HepG2 (cell line): ENCODE measurements around the gene PARG. TPM values are rescaled to one million over a fixed set of nuclear protein-coding genes. Genes with fewer than 3 reads are reported as not detected.
A peak's percentile ranks its signal among the peaks of the same experiment; 100 is the strongest.

ENCODE experiments used
- DR1 ChIP-seq: sonication (generic); formaldehyde crosslinking; IDR thresholded peaks from 2 replicates; pipeline ENCODE4 v1.8.0; 2021; ENCODE audit warnings: mild to moderate bottlenecking, missing genetic modification reagents, inconsistent platforms
- ELF1 ChIP-seq: sonication (generic); formaldehyde crosslinking; IDR thresholded peaks from 2 replicates; pipeline ENCODE4 v1.4.0; 2020; ENCODE audit warnings: missing genetic modification reagents
- FOXK1 ChIP-seq: sonication (generic); formaldehyde crosslinking; IDR thresholded peaks from 2 replicates; pipeline ENCODE4 v1.4.0; 2020; ENCODE audit warnings: low read depth, missing genetic modification reagents, borderline replicate concordance
- IKZF4 ChIP-seq: sonication (generic); formaldehyde crosslinking; IDR thresholded peaks from 2 replicates; pipeline ENCODE4 v1.5.1; 2020; ENCODE audit warnings: borderline replicate concordance, mild to moderate bottlenecking, low read depth, missing genetic modification reagents; ENCODE audit errors: not compliant biosample characterization
- KDM5A ChIP-seq: fragments of 200-600 bp; sonication (generic); IDR thresholded peaks from 2 replicates; pipeline ENCODE4 v1.7.0; 2018; ENCODE audit warnings: antibody characterized with exemption, mild to moderate bottlenecking, low read length, borderline replicate concordance
- KMT2A ChIP-seq: sonication (generic); formaldehyde crosslinking; IDR thresholded peaks from 2 replicates; pipeline ENCODE4 v1.4.0; 2020; ENCODE audit warnings: missing genetic modification reagents
- KMT2B ChIP-seq: IDR thresholded peaks from 2 replicates; pipeline ENCODE4 v1.6.1; 2016; ENCODE audit warnings: missing genetic modification reagents, missing compliant biosample characterization
- PCBP1 ChIP-seq: fragments of 200-400 bp; formaldehyde crosslinking; IDR thresholded peaks from 2 replicates; pipeline ENCODE4 v1.6.1; 2017; ENCODE audit warnings: mild to moderate bottlenecking, low read depth, low read length, borderline replicate concordance
- POLR2AphosphoS5 ChIP-seq: IDR thresholded peaks from 2 replicates; pipeline ENCODE4 v1.6.1; 2012; ENCODE audit warnings: low read depth, low read length
- SMAD3 ChIP-seq: sonication (generic); formaldehyde crosslinking; IDR thresholded peaks from 2 replicates; pipeline ENCODE4 v1.4.0; 2020; ENCODE audit warnings: missing genetic modification reagents
- TBX3 ChIP-seq: fragments of 450-650 bp; IDR thresholded peaks from 2 replicates; pipeline ENCODE4 v1.6.1; 2017; ENCODE audit warnings: antibody characterized with exemption, mild to moderate bottlenecking, inconsistent platforms, borderline replicate concordance
- TOPORS ChIP-seq: sonication (generic); formaldehyde crosslinking; IDR thresholded peaks from 2 replicates; pipeline ENCODE4 v1.8.0; 2023; ENCODE audit warnings: mild to moderate bottlenecking, missing genetic modification reagents
- ZFAT ChIP-seq: sonication (generic); formaldehyde crosslinking; conservative IDR thresholded peaks from 2 replicates; pipeline ENCODE4 v1.8.1; 2023; ENCODE audit warnings: missing genetic modification reagents, inconsistent platforms
- ZFP90 ChIP-seq: sonication (generic); formaldehyde crosslinking; IDR thresholded peaks from 2 replicates; pipeline ENCODE4 v1.8.0; 2022; ENCODE audit warnings: missing genetic modification reagents, mild to moderate bottlenecking, inconsistent platforms, borderline replicate concordance
- ZNF431 ChIP-seq: sonication (generic); formaldehyde crosslinking; IDR thresholded peaks from 2 replicates; pipeline ENCODE4 v1.9.0; 2022; ENCODE audit warnings: missing genetic modification reagents, low read depth, mild to moderate bottlenecking, borderline replicate concordance
- ZSCAN25 ChIP-seq: sonication (generic); formaldehyde crosslinking; IDR thresholded peaks from 2 replicates; pipeline ENCODE4 v1.8.0; 2022; ENCODE audit warnings: mild to moderate bottlenecking, missing genetic modification reagents
- polyA plus RNA-seq, 8 experiments: library from polyadenylated mRNA; depleted of rRNA in 3 of 8; stranded (reverse) in 7 of 8; unstranded in 1 of 8; fragments of >200 nt; fragmentation: Illumina TruSeq in 4 of 8; extraction: Trizol in 4 of 8; gene quantifications; 2 replicates each; pipeline versions ENCODE4 v1.2.1 to v1.2.3, GENCODE V29; 2011 to 2016; ENCODE audit warnings: low read depth in 4 of 8, missing spikeins in 1 of 8, mixed read lengths in 1 of 8; ENCODE audit not compliant: insufficient read depth in 1 of 8
- total RNA-seq, 5 experiments: library from RNA; depleted of rRNA; stranded (reverse); fragments of >200 nt; fragmentation: Illumina TruSeq; extraction: Trizol; gene quantifications; 2 replicates each; pipeline ENCODE4 v1.2.3, GENCODE V29; 2016; ENCODE audit warnings: low read depth in 1 of 5
- TF ChIP-seq, protein P1 (sequence below): sonication (generic); formaldehyde crosslinking; conservative IDR thresholded peaks from 2 replicates; pipeline ENCODE4 v1.8.0; 2022; ENCODE audit warnings: mild to moderate bottlenecking, moderate library complexity, missing genetic modification reagents
- TF ChIP-seq, protein P2 (sequence below): sonication (generic); formaldehyde crosslinking; IDR thresholded peaks from 2 replicates; pipeline ENCODE4 v1.4.0; 2020; ENCODE audit warnings: mild to moderate bottlenecking, missing genetic modification reagents
- TF ChIP-seq, protein P3 (sequence below): sonication (generic); formaldehyde crosslinking; IDR thresholded peaks from 2 replicates; pipeline ENCODE4 v1.9.0; 2022; ENCODE audit warnings: missing genetic modification reagents, mild to moderate bottlenecking, borderline replicate concordance
- TF ChIP-seq, protein P4 (sequence below): IDR thresholded peaks from 2 replicates; pipeline ENCODE4 v1.6.1; 2012; ENCODE audit warnings: inconsistent platforms

Gene PARG
- total and polyA plus RNA-seq, 2 of the 13 experiments (the other 11 are each of a cell fraction or from before 2014, with no cell fraction given) = 11.4 to 37.2 TPM

DNA sequence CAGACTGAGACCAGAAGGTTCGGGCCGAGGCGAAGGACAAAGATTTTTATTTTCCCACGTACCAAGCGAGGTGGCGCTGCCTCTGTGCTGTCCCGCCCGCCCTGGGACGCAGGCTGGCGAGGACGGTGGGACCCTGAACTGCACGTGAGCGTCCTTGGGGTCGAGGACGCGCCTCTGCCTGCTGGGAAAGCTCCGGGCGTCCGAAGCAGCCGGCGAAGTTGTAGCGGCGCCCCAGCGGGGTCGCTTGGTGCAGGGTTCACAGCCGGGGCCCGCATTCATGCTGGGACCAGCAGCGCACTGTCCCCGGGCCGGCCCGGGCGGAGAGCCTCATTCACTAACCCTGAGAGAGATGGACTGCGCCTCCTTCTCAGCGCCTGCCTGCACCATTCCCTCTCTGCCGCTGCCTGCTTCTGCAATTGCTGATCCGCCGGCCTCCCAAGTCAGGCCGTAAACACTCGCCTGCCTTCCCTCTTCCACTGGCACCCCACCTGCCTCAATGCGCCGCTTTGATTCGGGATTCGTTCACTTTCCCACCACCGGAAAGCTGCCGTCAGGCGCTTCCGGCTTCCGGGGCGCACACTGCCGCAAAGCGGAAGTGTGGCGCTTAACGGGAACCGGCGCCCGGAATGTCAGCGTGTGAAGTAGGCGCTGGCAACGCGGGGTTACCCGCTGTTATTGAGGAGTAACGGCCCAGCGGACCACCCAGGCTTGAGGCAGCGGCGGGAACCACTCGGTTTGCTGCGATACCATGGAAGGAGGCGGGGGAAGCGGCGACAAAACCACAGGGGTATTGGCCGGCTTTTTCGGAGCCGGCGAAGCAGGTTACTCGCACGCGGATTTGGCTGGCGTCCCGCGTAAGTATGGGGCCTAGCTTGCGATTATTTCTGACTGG, at the start of gene PARG, which contains the start of gene TIMM23B (continued):
- TF ChIP-seq ELF1 (CRISPR knock-in tag) = peak; percentile 95
- peak; percentile 58 for TF ChIP-seq DR1 (CRISPR knock-in tag)
- TF ChIP-seq, protein P1, sequence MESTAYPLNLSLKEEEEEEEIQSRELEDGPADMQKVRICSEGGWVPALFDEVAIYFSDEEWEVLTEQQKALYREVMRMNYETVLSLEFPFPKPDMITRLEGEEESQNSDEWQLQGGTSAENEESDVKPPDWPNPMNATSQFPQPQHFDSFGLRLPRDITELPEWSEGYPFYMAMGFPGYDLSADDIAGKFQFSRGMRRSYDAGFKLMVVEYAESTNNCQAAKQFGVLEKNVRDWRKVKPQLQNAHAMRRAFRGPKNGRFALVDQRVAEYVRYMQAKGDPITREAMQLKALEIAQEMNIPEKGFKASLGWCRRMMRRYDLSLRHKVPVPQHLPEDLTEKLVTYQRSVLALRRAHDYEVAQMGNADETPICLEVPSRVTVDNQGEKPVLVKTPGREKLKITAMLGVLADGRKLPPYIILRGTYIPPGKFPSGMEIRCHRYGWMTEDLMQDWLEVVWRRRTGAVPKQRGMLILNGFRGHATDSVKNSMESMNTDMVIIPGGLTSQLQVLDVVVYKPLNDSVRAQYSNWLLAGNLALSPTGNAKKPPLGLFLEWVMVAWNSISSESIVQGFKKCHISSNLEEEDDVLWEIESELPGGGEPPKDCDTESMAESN (CRISPR knock-in tag) = peak; percentile 54; the same call in 1 of the 2 replicates
- peak; percentile 56; the same call in 1 of the 2 replicates for TF ChIP-seq POLR2AphosphoS5
- TF ChIP-seq TOPORS (CRISPR knock-in tag) = peak; percentile 68; the same call in 1 of the 2 replicates
- peak; percentile 30; the same call in 1 of the 2 replicates for TF ChIP-seq SMAD3 (CRISPR knock-in tag)
- TF ChIP-seq PCBP1 = 0 out of 2 replicates have a peak, but pooled peaks have one; percentile 39
- peak; percentile 51; the same call in 1 of the 2 replicates for TF ChIP-seq ZSCAN25 (CRISPR knock-in tag)
- 0 out of 2 replicates have a peak, but pooled peaks have one; percentile 37 for TF ChIP-seq ZFAT (CRISPR knock-in tag)
- peak; percentile 85 for TF ChIP-seq KMT2A
- peak; percentile 43; the same call in 1 of the 2 replicates for TF ChIP-seq TBX3
- peak; percentile 85; the same call in 1 of the 2 replicates for TF ChIP-seq KDM5A
- 0 out of 2 replicates have a peak, but pooled peaks have one; percentile 28 for TF ChIP-seq ZNF431 (CRISPR knock-in tag)
- TF ChIP-seq, protein P2, sequence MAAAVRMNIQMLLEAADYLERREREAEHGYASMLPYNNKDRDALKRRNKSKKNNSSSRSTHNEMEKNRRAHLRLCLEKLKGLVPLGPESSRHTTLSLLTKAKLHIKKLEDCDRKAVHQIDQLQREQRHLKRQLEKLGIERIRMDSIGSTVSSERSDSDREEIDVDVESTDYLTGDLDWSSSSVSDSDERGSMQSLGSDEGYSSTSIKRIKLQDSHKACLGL (CRISPR knock-in tag) = peak; percentile 49; the same call in 1 of the 2 replicates
- TF ChIP-seq, protein P3, sequence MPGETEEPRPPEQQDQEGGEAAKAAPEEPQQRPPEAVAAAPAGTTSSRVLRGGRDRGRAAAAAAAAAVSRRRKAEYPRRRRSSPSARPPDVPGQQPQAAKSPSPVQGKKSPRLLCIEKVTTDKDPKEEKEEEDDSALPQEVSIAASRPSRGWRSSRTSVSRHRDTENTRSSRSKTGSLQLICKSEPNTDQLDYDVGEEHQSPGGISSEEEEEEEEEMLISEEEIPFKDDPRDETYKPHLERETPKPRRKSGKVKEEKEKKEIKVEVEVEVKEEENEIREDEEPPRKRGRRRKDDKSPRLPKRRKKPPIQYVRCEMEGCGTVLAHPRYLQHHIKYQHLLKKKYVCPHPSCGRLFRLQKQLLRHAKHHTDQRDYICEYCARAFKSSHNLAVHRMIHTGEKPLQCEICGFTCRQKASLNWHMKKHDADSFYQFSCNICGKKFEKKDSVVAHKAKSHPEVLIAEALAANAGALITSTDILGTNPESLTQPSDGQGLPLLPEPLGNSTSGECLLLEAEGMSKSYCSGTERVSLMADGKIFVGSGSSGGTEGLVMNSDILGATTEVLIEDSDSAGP (CRISPR knock-in tag) = peak; percentile 79; the same call in 1 of the 2 replicates
- peak; percentile 98 for TF ChIP-seq KMT2B
- TF ChIP-seq ZFP90 (CRISPR knock-in tag) = peak; percentile 84
- TF ChIP-seq, protein P4, sequence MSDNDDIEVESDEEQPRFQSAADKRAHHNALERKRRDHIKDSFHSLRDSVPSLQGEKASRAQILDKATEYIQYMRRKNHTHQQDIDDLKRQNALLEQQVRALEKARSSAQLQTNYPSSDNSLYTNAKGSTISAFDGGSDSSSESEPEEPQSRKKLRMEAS = peak; percentile 79
- TF ChIP-seq FOXK1 (CRISPR knock-in tag) = peak; percentile 31; the same call in 1 of the 2 replicates
- peak; percentile 42 for TF ChIP-seq IKZF4 (CRISPR knock-in tag)
